ENCODE measurements around the gene IFT43.

IFT43 gene

GRCh38 chr14:76019676-76020075, 34.1 kb downstream of the IFT43 start:
- no peak for DNase-seq

GRCh38 chr14:76022991-76023390, 37.4 kb downstream of the IFT43 start:
- DNase-seq: no peak

GRCh38 chr14:76023757-76024156, 38.2 kb downstream of the IFT43 start:
- no peak for DNase-seq

GRCh38 chr14:76024211-76024907, 38.8 kb downstream of the IFT43 start:
- DNase-seq: no peak

GRCh38 chr14:76034566-76034965, 49.0 kb downstream of the IFT43 start:
- DNase-seq: no peak

- no peak for DNase-seq
Observed at GRCh38 chr14:76040704-76041103, 55.1 kb downstream of the IFT43 start.

GRCh38 chr14:76045773-76046172, 60.2 kb downstream of the IFT43 start:
- DNase-seq: no peak

GRCh38 chr14:76050250-76050649, 64.7 kb downstream of the IFT43 start:
- no peak for DNase-seq

- DNase-seq: peak; percentile 16
Observed at GRCh38 chr14:76050797-76051392, 65.3 kb downstream of the IFT43 start.

GRCh38 chr14:76051717-76052465, 66.3 kb downstream of the IFT43 start:
- no peak for DNase-seq

- no peak for DNase-seq
Observed at GRCh38 chr14:76053572-76054355, 68.2 kb downstream of the IFT43 start.

- no peak for DNase-seq
Observed at GRCh38 chr14:76055330-76055729, 69.8 kb downstream of the IFT43 start.

GRCh38 chr14:76056128-76056527, 70.6 kb downstream of the IFT43 start:
- DNase-seq: no peak

GRCh38 chr14:76057914-76058313, 72.4 kb downstream of the IFT43 start:
- DNase-seq: no peak

GRCh38 chr14:76063327-76063726, 77.8 kb downstream of the IFT43 start:
- no peak for DNase-seq

GRCh38 chr14:76065519-76065918, 80.0 kb downstream of the IFT43 start:
- no peak for DNase-seq

- DNase-seq: no peak
Observed at GRCh38 chr14:76067536-76067935, 82.0 kb downstream of the IFT43 start.

GRCh38 chr14:76073717-76074116, 88.2 kb downstream of the IFT43 start:
- DNase-seq: no peak

GRCh38 chr14:76077340-76077739, 91.8 kb downstream of the IFT43 start:
- no peak for DNase-seq

- no peak for DNase-seq
Observed at GRCh38 chr14:76078501-76078900, 92.9 kb downstream of the IFT43 start.

GRCh38 chr14:76080025-76080424, 94.5 kb downstream of the IFT43 start:
- DNase-seq: no peak

- DNase-seq: no peak
Observed at GRCh38 chr14:76080471-76080870, 94.9 kb downstream of the IFT43 start.

GRCh38 chr14:76081642-76082041, 96.1 kb downstream of the IFT43 start:
- DNase-seq: no peak

Data from NCI-H1092 (cell line).